Activated T-helper 2 cell treated with anti-CD3 and anti-CD28 coated beads, Interferon-gamma antibody, Interleukin-2, Interleukin-4, amounts not matched to agents 10 μg/mL and 5 μg/mL and 100 μg/mL, durations not matched to agents 14 hours and 24 hours and 36 hours (primary cell): ENCODE results near the gene FER. TPM values are rescaled to one million over a fixed set of nuclear protein-coding genes. Genes with fewer than 3 reads are reported as not detected.
"Not testable (repeated sequence)": the region's sequence is repeated elsewhere in the genome, so short reads cannot be mapped to it uniquely, and the experiment has no call there.

ENCODE experiments used
- DNase-seq: peaks from one replicate; pipeline ENCODE4 v3.0.0; 2021; ENCODE audit warnings: low spot score
- H3K27ac Mint-ChIP-seq: one replicate; pipeline ENCODE4 v1.8.0; 2021; ENCODE audit warnings: mixed read lengths
- H3K27me3 Mint-ChIP-seq: one replicate; pipeline ENCODE4 v1.8.0; 2021; ENCODE audit warnings: low read depth, mixed read lengths
- H3K36me3 Mint-ChIP-seq: one replicate; pipeline ENCODE4 v1.8.0; 2021; ENCODE audit warnings: low read depth, mixed read lengths
- H3K4me1 Mint-ChIP-seq: one replicate; pipeline ENCODE4 v1.8.0; 2021; ENCODE audit warnings: low read depth, mixed read lengths
- H3K4me3 Mint-ChIP-seq: one replicate; pipeline ENCODE4 v1.8.0; 2021; ENCODE audit warnings: low read depth, mild to moderate bottlenecking, moderate library complexity, mixed read lengths
- H3K9me3 Mint-ChIP-seq: one replicate; pipeline ENCODE4 v1.8.0; 2021; ENCODE audit warnings: mixed read lengths
- intact Hi-C: fragments of 100-400 bp; cut with micrococcal nuclease; formaldehyde crosslinking; loops from one replicate; pipeline ENCODE4 v1.15.1; 2023
- total RNA-seq: library from RNA; stranded (reverse); gene quantifications from 2 replicates; pipeline ENCODE4 v1.2.3, GENCODE V29; 2022

Gene FER
- total RNA-seq, 1 donor from 2014 or later: 7.0 TPM

DNA sequence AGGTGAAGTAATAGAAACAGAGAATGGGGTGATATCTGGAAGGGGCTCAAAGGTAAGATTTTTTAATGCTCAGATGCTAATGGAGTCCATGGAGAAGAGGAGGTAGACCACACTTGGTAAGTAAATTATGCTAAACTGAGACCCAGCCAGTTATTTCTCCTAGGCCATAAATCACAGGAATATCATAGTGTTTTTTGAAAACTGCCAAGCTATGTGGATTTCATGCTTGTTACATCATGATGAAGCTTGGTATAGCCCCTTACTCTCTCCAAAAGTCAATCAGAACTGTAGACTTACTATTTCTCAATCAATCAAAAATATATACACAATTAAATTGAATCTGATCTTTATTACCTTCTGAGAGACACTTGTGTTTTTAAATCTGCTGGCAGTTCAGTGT is 409.2 kb downstream of the FER start:
- DNase-seq: no peak
- no peak overlapping the region for H3K4me3 Mint-ChIP-seq
- H3K4me1 Mint-ChIP-seq: peaks cover 6% of the 10 kb centered on the region
- no peaks in the 10 kb centered on the region for H3K36me3 Mint-ChIP-seq
- intact Hi-C loops: no loop called here
- no peak overlapping the region for H3K27ac Mint-ChIP-seq
- no peaks in the 10 kb centered on the region for H3K9me3 Mint-ChIP-seq
- peaks cover 6% of the 10 kb centered on the region for H3K27me3 Mint-ChIP-seq

DNA sequence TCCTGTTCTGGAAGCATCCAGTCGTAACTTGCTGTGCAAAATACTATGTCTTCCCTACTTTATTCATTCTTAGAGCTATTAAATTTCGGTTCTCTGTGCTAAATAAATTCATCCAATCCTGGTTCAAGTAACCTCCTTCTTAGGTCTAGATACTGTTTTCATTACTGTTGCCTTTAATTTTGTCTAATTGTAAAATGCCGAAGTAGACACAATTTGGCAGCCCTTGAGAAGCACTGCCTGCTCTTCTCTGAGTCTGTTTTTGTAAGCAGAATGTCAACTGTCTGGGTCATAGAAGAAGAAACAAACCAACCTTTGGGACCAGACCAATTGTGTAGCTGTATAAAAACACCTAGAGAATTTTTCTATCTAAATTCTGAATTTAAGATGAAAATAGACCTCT is 412.8 kb downstream of the FER start:
- H3K9me3 Mint-ChIP-seq: no peaks in the 10 kb centered on the region
- H3K4me3 Mint-ChIP-seq: no peak overlapping the region
- peaks cover 6% of the 10 kb centered on the region for H3K27me3 Mint-ChIP-seq
- no peak for DNase-seq
- H3K27ac Mint-ChIP-seq: no peak overlapping the region
- no peaks in the 10 kb centered on the region for H3K36me3 Mint-ChIP-seq
- H3K4me1 Mint-ChIP-seq: peaks cover 3% of the 10 kb centered on the region
- intact Hi-C loops: no loop called here

DNA sequence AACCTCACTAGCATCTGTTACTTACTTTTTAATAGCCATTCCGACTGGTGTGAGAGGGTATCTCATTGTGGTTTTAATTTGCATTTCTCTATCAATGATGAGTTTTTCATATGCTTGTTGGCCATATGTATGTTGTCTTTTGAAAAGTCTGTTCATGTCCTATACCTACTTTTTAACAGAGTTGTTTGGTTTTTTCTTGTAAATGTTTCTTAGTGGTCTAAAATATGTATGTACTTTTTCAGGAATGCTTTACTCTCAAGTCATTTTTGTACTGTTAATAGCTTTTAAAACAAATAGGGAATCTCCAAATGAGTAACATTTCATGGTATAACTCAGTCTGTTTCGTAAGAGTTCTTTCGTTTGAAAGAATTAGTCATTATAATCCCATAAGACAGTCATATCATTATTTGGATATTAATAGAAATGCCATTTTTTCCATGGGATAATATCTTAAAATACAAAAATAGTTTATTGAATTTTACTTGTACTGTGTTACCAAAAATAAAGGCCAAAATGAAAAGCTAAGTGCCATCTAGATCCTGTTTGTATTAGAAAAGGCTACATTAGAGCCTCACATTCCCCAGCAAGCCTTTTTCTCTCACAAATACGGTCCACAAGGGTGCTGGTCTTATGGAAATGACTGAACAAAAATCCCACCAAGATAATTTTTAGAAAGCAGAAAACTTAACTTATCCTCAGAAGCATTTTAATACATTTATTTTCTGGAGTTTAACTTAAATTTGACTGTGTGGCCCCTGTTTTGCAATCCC is 414.4 kb downstream of the FER start:
- H3K36me3 Mint-ChIP-seq: no peaks in the 10 kb centered on the region
- no peaks in the 10 kb centered on the region for H3K9me3 Mint-ChIP-seq
- H3K4me1 Mint-ChIP-seq: peaks cover 3% of the 10 kb centered on the region
- H3K27me3 Mint-ChIP-seq: peaks cover 4% of the 10 kb centered on the region
- no peak overlapping the region for H3K4me3 Mint-ChIP-seq
- intact Hi-C loops: no loop called here
- no peak overlapping the region for H3K27ac Mint-ChIP-seq
- no peak for DNase-seq

DNA sequence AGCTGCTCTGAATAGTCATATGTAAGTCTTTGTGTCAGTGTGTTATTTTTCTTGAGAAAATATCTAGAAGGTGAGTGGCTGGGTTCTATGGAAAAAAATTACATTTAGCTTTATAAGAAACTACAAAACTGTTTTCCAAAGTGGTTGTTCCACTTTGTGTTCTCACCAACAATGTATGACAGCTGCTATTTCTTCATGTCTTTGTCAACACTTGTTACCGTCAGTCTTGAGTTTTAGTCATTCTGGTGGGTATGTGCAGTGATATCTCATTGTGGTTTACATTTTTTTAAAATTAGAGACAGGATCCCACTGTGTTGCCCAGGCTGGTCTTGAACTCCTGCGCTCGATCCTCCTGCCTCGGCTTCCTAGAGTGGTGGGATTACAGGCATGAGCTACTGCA is 415.6 kb downstream of the FER start:
- DNase-seq: no peak
- H3K4me3 Mint-ChIP-seq: no peak overlapping the region
- no peaks in the 10 kb centered on the region for H3K9me3 Mint-ChIP-seq
- no peak overlapping the region for H3K27ac Mint-ChIP-seq
- peaks cover 4% of the 10 kb centered on the region for H3K27me3 Mint-ChIP-seq
- no peaks in the 10 kb centered on the region for H3K36me3 Mint-ChIP-seq
- intact Hi-C loops: no loop called here
- peaks cover 3% of the 10 kb centered on the region for H3K4me1 Mint-ChIP-seq

DNA sequence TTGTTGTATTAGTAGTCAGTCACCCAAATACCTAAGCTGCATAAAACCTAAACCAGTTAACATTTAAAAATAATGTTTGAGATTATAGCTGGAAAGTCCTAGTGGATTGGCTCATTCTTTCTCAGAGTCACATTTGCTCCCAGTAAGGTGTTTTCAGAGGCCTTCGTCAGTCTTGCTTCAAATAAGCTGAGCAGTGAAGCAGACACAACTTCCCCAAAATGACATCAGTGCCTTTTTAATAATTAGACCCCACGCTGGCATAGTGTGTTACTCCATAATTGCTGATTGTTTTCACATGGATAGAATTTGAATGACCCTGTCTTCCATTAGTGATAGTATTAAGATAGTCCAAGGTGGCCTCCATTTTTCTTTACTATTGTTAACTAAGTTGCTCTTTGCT is 416.3 kb downstream of the FER start:
- no peaks in the 10 kb centered on the region for H3K9me3 Mint-ChIP-seq
- H3K36me3 Mint-ChIP-seq: no peaks in the 10 kb centered on the region
- H3K27ac Mint-ChIP-seq: no peak overlapping the region
- H3K27me3 Mint-ChIP-seq: peaks cover 2% of the 10 kb centered on the region
- H3K4me1 Mint-ChIP-seq: peaks cover 3% of the 10 kb centered on the region
- intact Hi-C loops: no loop called here
- H3K4me3 Mint-ChIP-seq: no peak overlapping the region
- no peak for DNase-seq

DNA sequence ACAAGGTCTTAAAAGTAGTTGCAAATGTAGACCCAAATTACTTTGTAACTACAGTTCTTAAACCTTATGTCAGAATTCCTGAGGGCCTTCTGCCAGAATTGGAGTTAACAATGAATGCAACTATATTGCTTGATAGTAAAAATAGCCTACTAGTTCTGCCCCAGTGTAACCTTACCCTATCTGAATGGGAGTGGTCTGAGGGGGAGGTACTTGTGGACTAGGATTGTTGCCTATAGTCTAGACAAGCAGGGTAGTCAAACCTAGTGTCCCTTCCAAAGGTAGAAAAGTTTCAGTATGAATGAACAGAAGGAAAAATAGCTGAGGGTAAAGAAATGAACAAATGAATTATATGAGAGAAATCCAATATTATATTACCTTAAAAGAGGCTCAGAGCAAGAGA is 419.9 kb downstream of the FER start:
- H3K27ac Mint-ChIP-seq: no peak overlapping the region
- no peaks in the 10 kb centered on the region for H3K9me3 Mint-ChIP-seq
- DNase-seq: no peak
- no peaks in the 10 kb centered on the region for H3K4me1 Mint-ChIP-seq
- H3K4me3 Mint-ChIP-seq: no peak overlapping the region
- no peaks in the 10 kb centered on the region for H3K27me3 Mint-ChIP-seq
- no peaks in the 10 kb centered on the region for H3K36me3 Mint-ChIP-seq
- intact Hi-C loops: no loop called here

DNA sequence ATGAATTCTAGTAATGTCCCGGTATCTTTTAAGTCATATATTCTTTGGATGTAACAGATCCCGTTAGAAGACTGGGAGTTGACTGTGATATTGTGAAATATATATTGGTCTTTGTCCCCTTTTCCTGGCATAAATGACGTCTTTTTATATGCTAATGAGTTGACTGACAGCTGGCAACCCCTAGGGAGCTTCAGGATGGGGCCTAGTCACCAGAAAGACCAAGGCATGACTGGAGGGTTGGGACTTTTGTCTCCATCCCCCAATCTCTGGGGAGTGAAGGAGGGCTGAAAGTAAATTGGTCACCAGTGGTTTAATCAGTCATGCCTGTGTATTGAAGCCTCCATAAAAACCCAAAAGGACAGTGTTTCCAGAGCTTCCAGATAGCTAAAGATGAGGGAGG is 420.5 kb downstream of the FER start:
- DNase-seq: no peak
- Mint-ChIP-seq H3K4me1 (no peaks in the 10 kb centered on the region), H3K9me3 (no peaks in the 10 kb centered on the region), H3K27ac (no peak overlapping the region), H3K4me3 (no peak overlapping the region), H3K27me3 (no peaks in the 10 kb centered on the region), H3K36me3 (no peaks in the 10 kb centered on the region)
- intact Hi-C loops: no loop called here

DNA sequence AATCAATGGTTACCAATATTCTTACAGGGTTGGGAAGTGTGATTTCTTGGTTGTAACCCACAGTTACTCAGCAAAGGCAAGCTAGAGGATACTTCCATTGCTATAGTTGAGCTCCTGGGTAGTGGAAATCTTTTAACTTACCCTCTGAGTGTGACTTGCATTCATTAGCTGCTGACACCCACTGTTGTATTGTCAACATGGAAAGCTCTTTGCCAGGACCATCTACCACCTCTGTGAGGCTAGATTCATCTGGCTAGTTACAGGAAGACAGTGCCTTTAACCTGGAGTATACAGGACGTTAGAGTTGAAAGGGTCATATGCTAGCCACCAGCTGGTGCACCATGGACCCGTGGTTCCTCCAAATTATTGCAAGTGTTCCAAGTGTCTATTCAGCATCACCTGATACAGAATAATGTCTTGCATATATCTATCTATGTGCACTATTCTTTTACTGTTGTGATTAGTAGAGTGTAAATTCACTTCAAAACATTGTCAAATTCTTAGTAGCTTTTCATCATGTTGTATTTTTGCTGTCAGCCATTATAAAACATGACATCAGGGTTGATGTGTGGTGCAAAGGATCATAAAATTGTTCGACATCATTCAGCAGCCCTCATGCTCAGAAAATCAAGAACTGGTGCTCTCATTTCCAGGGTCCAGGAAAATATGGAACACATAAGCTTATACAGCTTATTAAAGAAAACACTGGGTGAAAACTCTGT is 423.1 kb downstream of the FER start:
- no peak overlapping the region for H3K27ac Mint-ChIP-seq
- no peak overlapping the region for H3K4me3 Mint-ChIP-seq
- H3K36me3 Mint-ChIP-seq: no peaks in the 10 kb centered on the region
- no peaks in the 10 kb centered on the region for H3K9me3 Mint-ChIP-seq
- H3K4me1 Mint-ChIP-seq: no peaks in the 10 kb centered on the region
- intact Hi-C loops: no loop called here
- DNase-seq: no peak
- no peaks in the 10 kb centered on the region for H3K27me3 Mint-ChIP-seq

DNA sequence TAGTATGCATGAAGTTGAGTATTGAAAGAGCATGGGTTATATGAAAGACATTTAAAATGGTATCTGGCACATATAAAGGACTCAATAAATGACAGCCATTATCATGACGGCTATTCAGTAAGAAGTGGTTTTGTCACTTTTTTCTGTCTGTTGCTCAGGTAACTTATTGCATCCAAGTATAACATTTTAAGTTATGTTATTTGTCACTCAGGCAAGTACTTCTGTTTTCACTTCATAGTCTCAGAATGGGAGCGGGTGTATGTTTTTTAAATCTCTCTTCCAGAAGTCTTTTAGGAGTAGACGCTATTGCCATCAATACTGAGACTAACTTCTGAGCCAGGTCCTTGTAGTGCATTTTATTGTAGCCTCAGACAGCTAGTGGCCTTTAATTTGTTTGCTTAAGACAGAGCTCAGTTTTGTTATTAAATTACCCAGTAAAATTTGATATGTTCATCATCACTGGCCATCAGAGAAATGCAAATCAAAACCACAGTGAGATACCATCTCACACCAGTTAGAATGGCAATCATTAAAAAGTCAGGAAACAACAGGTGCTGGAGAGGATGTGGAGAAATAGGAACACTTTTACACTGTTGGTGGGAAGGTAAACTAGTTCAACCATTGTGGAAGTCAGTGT is 423.9 kb downstream of the FER start:
- intact Hi-C loops, H3K4me1 Mint-ChIP-seq, H3K36me3 Mint-ChIP-seq, H3K9me3 Mint-ChIP-seq, H3K27ac Mint-ChIP-seq, H3K4me3 Mint-ChIP-seq, H3K27me3 Mint-ChIP-seq, DNase-seq: not testable (repeated sequence)

DNA sequence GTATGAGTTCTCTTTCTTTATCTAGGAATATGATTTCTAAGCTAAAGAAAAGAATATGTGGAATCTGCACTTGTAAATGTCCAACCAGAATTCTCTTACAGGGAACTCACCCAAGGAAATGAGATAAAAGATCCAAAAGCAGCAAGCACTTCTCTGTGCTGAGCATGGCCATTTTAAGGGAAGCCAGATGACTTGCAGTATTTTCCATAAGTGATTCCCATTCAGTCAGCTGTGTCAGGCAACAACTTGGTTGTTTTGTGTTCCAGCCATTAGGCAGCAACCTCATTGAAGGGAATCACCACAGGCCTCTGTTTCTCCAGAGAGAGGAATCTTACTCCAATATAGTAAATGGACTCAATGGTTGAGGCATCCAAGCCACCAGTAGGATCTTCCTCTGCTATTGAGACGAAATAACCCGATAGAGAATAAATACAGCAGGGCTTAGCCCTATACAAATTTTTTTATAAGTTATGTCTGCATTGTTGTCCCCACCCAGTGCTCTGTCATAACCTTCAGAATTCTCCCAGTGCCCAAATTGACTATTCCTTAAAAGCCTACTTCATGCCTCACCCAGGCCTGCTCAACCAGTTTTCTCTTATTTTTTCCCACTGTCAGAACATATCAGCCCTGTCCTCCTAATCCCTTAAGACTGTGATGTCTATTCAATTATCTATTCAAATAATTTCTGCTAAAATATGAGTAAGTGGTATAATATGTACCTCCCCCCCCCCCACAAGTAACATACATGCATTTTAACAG is 425.5 kb downstream of the FER start:
- intact Hi-C loops: no loop called here
- Mint-ChIP-seq H3K4me1 (no peaks in the 10 kb centered on the region), H3K4me3 (no peak overlapping the region), H3K27me3 (no peaks in the 10 kb centered on the region), H3K27ac (no peak overlapping the region), H3K9me3 (no peaks in the 10 kb centered on the region), H3K36me3 (no peaks in the 10 kb centered on the region)
- no peak for DNase-seq

DNA sequence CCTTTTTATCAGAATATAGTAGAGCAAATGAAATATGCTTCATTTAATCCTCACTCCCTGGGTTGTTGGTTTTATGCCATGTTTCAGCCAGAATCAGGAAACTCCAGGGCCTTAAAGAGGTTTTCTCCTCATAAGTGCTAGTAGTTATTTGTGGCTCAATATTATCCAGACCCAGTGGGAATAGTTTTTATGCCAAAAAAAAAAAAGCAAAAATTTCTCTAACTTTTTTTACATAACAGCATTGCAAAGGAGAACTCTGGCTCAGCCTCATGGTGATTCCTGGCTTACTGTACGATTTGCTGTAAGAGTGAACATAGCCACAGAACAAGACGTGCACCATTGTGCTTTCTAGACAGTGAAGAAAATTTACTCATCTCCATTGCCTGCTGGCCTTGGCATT is 429.5 kb downstream of the FER start:
- H3K4me3 Mint-ChIP-seq: no peak overlapping the region
- intact Hi-C loops: no loop called here
- no peak for DNase-seq
- H3K27me3 Mint-ChIP-seq: no peaks in the 10 kb centered on the region
- H3K36me3 Mint-ChIP-seq: no peaks in the 10 kb centered on the region
- no peaks in the 10 kb centered on the region for H3K4me1 Mint-ChIP-seq
- no peak overlapping the region for H3K27ac Mint-ChIP-seq
- no peaks in the 10 kb centered on the region for H3K9me3 Mint-ChIP-seq

DNA sequence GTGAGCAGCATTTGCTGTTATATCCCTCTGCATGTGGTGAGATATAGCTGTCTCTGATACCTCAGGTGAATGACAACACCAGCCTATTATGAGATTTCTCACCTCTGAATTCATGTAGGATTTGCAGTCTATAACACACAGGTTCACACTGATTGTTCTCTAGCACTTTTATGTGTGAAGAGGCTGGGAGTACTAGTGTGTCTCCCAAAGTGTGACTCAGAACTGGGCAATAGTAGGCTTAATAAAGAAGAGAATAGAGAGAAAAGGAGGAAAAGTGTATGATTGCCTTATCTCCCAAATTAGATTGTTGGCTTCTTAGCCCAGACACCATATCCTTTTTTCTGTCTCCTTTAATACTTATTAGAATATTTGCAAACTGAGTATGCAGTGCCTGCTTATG is 430.1 kb downstream of the FER start:
- no peak overlapping the region for H3K27ac Mint-ChIP-seq
- intact Hi-C loops: no loop called here
- no peak overlapping the region for H3K4me3 Mint-ChIP-seq
- no peaks in the 10 kb centered on the region for H3K4me1 Mint-ChIP-seq
- H3K27me3 Mint-ChIP-seq: no peaks in the 10 kb centered on the region
- H3K9me3 Mint-ChIP-seq: no peaks in the 10 kb centered on the region
- H3K36me3 Mint-ChIP-seq: no peaks in the 10 kb centered on the region
- no peak for DNase-seq

DNA sequence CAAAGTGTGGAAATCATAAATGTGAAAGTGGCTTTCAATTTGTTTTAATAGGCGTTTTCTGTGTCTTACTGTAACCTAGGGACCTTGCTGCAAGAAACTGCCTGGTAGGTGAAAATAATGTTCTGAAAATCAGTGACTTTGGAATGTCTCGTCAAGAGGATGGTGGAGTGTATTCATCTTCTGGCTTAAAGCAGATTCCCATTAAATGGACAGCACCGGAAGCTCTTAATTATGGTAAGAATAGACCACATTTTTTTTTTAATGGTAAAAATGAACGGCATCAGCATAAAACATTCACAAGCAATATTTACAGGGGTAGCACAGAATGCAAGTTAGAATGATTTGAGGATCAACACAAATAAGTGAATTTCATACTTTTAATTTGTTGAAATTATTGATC is 433.0 kb downstream of the FER start:
- intact Hi-C loops: no loop called here
- Mint-ChIP-seq H3K36me3 (no peaks in the 10 kb centered on the region), H3K27ac (no peak overlapping the region), H3K4me1 (peaks cover 5% of the 10 kb centered on the region), H3K9me3 (no peaks in the 10 kb centered on the region), H3K27me3 (no peaks in the 10 kb centered on the region), H3K4me3 (no peak overlapping the region)
- no peak for DNase-seq
